ENCODE measurements around the gene ATP8B2.

DNA sequence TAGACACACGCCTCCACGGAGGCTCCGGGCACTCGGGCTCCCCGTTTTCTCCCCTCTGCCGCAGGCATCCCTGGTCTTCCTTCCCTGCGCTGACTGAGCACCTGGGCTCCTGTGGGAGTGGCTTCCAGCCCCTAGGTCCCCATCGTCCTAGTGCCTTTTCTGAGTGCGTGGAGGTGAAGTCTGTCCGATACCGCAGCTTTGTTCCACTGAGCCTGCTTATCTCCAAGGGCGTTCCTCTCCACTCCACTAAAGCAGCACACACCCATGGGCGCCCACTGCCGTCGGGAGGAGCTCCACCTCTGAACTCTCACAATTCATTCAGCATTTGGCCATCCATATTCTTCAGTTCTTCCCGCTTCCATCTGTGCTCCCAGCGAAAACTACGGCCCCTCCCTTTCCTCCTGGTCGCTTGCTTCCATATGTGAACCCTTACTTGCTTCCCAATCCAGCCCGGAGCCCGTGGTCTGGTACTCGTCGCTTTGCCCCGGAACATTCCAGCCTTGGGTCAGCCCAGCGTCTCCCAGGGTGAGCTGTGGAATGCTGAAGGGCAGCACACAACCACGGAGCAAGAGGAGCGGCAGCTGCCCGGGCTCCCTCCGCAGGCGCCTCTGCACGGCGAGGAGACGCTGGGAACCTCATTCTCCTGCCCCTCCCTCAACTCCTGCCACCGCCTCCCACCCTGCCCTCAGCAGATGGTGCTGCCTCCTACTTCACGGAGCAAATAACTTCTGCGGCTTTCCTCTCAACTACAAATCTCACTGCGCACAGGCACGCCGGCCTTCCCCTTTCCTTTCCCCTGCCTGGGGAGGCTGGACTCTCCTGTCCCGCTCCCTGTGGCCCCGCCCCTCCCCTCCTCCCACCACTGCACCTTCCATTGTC lies 27.5 kb downstream of the ATP8B2 start:
- TF ChIP-seq, protein P1, sequence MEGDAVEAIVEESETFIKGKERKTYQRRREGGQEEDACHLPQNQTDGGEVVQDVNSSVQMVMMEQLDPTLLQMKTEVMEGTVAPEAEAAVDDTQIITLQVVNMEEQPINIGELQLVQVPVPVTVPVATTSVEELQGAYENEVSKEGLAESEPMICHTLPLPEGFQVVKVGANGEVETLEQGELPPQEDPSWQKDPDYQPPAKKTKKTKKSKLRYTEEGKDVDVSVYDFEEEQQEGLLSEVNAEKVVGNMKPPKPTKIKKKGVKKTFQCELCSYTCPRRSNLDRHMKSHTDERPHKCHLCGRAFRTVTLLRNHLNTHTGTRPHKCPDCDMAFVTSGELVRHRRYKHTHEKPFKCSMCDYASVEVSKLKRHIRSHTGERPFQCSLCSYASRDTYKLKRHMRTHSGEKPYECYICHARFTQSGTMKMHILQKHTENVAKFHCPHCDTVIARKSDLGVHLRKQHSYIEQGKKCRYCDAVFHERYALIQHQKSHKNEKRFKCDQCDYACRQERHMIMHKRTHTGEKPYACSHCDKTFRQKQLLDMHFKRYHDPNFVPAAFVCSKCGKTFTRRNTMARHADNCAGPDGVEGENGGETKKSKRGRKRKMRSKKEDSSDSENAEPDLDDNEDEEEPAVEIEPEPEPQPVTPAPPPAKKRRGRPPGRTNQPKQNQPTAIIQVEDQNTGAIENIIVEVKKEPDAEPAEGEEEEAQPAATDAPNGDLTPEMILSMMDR (IDR thresholded peaks at IDR 0.05) = no peak
- TF ChIP-seq POLR2A (IDR thresholded peaks at IDR 0.05) = peak; percentile 46 to 56

All from Peyer's patch (tissue), 4 donors.